Astrocyte (in vitro differentiated cells and primary cell): ENCODE data around the gene HHIP. TPM values are rescaled to one million over a fixed set of nuclear protein-coding genes. Genes with fewer than 3 reads are reported as not detected.

Experiments used
- DNase-seq: peaks from one replicate; pipeline ENCODE4 v3.0.0-alpha.2; 2010; ENCODE audit warnings: low read depth
- FAIRE-seq: peaks from 2 replicates; lab custom pipeline; 2011; peaks lifted over from hg19 to GRCh38; lab: Jason Lieb, UNC
- H2AFZ ChIP-seq: 2 replicates; pipeline ENCODE4 v1.6.0; 2012; ENCODE audit warnings: low read depth, low read length, inconsistent platforms
- H3K27ac ChIP-seq: 2 replicates; pipeline ENCODE4 v1.5.1; 2011; ENCODE audit warnings: low read depth, low read length, inconsistent platforms
- H3K27me3 ChIP-seq: 2 replicates; pipeline ENCODE4 v1.6.0; 2011; ENCODE audit warnings: low read length, inconsistent platforms; ENCODE audit not compliant: insufficient read depth
- H3K36me3 ChIP-seq: 2 replicates; pipeline ENCODE4 v1.5.1; 2011; ENCODE audit warnings: low read length, inconsistent platforms; ENCODE audit not compliant: insufficient read depth
- H3K4me1 ChIP-seq: 2 replicates; pipeline ENCODE4 v1.5.1; 2011; ENCODE audit warnings: low read length, inconsistent platforms; ENCODE audit not compliant: insufficient read depth
- H3K4me2 ChIP-seq: 2 replicates; pipeline ENCODE4 v1.6.0; 2012; ENCODE audit warnings: low read length, inconsistent platforms
- H3K4me3 ChIP-seq: 2 replicates; pipeline ENCODE4 v1.5.1; 2011; ENCODE audit warnings: low read depth, mild to moderate bottlenecking, low read length, inconsistent platforms; ENCODE audit not compliant: insufficient read depth
- H3K79me2 ChIP-seq: 2 replicates; pipeline ENCODE4 v1.6.0; 2012; ENCODE audit warnings: mild to moderate bottlenecking, low read length, inconsistent platforms; ENCODE audit not compliant: insufficient read depth
- H3K9ac ChIP-seq: 2 replicates; pipeline ENCODE4 v1.6.0; 2012; ENCODE audit warnings: mild to moderate bottlenecking, low read length, inconsistent platforms
- H3K9me3 ChIP-seq: 2 replicates; pipeline ENCODE4 v1.5.1; 2012; ENCODE audit warnings: low read depth, mild to moderate bottlenecking, low read length, inconsistent platforms; ENCODE audit not compliant: insufficient read depth
- H4K20me1 ChIP-seq: 2 replicates; pipeline ENCODE4 v1.6.0; 2012; ENCODE audit warnings: low read length, inconsistent platforms; ENCODE audit not compliant: insufficient read depth
- H3K27ac Mint-ChIP-seq: one replicate; pipeline ENCODE4 v1.8.0; 2021; ENCODE audit warnings: mild to moderate bottlenecking, mixed read lengths; ENCODE audit not compliant: unreplicated experiment
- H3K27me3 Mint-ChIP-seq: one replicate; pipeline ENCODE4 v1.8.0; 2021; ENCODE audit warnings: low read depth, mixed read lengths; ENCODE audit not compliant: unreplicated experiment
- H3K36me3 Mint-ChIP-seq: one replicate; pipeline ENCODE4 v1.8.0; 2021; ENCODE audit warnings: low read depth, mixed read lengths; ENCODE audit not compliant: unreplicated experiment
- H3K4me1 Mint-ChIP-seq: one replicate; pipeline ENCODE4 v1.8.0; 2021; ENCODE audit warnings: low read depth, mixed read lengths; ENCODE audit not compliant: unreplicated experiment
- H3K4me3 Mint-ChIP-seq: one replicate; pipeline ENCODE4 v1.8.0; 2021; ENCODE audit warnings: mild to moderate bottlenecking, moderate library complexity, mixed read lengths; ENCODE audit not compliant: unreplicated experiment
- H3K9me3 Mint-ChIP-seq: one replicate; pipeline ENCODE4 v1.8.0; 2021; ENCODE audit warnings: mild to moderate bottlenecking, mixed read lengths; ENCODE audit not compliant: unreplicated experiment
- EZH2 ChIP-seq: IDR thresholded peaks from 2 replicates; pipeline ENCODE4 v1.6.1; 2012; ENCODE audit warnings: mild to moderate bottlenecking, low read length, inconsistent platforms; ENCODE audit not compliant: insufficient read depth
- total RNA-seq: library from RNA; stranded (reverse); gene quantifications from 2 replicates; pipeline ENCODE4 v1.2.1, GENCODE V29; 2021
- TF ChIP-seq, protein P1 (sequence below): IDR thresholded peaks from 2 replicates; pipeline ENCODE4 v1.5.1; 2011; ENCODE audit warnings: low read depth, mild to moderate bottlenecking, inconsistent platforms, low read length, moderate library complexity; ENCODE audit not compliant: insufficient read depth

The HHIP gene
- total RNA-seq, 1 donor from 2014 or later = 4.0 TPM

GRCh38 chr4:144670776-144671175 is 24.8 kb downstream of the HHIP start:
- Mint-ChIP-seq H3K4me3 (no peak overlapping the region), H3K9me3 (no peaks in the 10 kb centered on the region), H3K36me3 (no peaks in the 10 kb centered on the region), H3K4me1 (peaks cover 12% of the 10 kb centered on the region), H3K27ac (no peak overlapping the region), H3K27me3 (no peaks in the 10 kb centered on the region)
- DNase-seq = no peak
- Histone ChIP-seq H3K9ac (no peak overlapping the region), H3K36me3 (peaks cover 26% of the 10 kb centered on the region), H3K27ac (no peak overlapping the region), H4K20me1 (no peaks in the 10 kb centered on the region), H3K4me1 (peaks cover 9% of the 10 kb centered on the region), H2AFZ (no peak overlapping the region), H3K4me3 (no peak overlapping the region), H3K4me2 (no peak overlapping the region), H3K79me2 (no peaks in the 10 kb centered on the region), H3K9me3 (no peaks in the 10 kb centered on the region), H3K27me3 (no peaks in the 10 kb centered on the region)
- no peak for FAIRE-seq
- TF ChIP-seq, protein P1, sequence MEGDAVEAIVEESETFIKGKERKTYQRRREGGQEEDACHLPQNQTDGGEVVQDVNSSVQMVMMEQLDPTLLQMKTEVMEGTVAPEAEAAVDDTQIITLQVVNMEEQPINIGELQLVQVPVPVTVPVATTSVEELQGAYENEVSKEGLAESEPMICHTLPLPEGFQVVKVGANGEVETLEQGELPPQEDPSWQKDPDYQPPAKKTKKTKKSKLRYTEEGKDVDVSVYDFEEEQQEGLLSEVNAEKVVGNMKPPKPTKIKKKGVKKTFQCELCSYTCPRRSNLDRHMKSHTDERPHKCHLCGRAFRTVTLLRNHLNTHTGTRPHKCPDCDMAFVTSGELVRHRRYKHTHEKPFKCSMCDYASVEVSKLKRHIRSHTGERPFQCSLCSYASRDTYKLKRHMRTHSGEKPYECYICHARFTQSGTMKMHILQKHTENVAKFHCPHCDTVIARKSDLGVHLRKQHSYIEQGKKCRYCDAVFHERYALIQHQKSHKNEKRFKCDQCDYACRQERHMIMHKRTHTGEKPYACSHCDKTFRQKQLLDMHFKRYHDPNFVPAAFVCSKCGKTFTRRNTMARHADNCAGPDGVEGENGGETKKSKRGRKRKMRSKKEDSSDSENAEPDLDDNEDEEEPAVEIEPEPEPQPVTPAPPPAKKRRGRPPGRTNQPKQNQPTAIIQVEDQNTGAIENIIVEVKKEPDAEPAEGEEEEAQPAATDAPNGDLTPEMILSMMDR = no peak
- no peak for TF ChIP-seq EZH2

DNA sequence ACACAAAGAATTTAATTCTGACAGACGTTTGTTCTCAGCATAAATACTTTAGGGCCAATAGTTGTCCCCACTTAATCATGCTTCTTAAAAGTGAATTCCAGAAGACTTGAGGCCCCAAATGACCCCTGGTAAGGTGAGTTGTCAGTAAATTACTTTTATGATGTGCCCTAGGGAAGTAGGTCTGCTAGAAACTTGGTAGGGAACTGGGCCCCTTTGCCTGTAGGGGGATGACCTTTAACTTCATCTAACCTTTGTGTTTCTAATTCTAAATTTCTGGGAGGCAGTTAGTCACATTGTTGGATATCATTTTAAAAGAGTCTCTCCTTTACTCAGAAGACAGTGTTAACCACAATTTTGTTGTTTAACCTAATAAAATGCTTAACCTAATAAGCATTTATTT is 28.8 kb downstream of the HHIP start:
- DNase-seq (no peak), FAIRE-seq (no peak)
- no peak overlapping the region for H3K4me3 ChIP-seq
- H2AFZ ChIP-seq = no peak overlapping the region
- H3K36me3 ChIP-seq = peaks cover 9% of the 10 kb centered on the region
- H3K4me3 Mint-ChIP-seq = no peak overlapping the region
- H3K9me3 ChIP-seq = no peaks in the 10 kb centered on the region
- no peaks in the 10 kb centered on the region for H3K4me1 ChIP-seq
- TF ChIP-seq EZH2 = no peak
- TF ChIP-seq, protein P1 = no peak
- no peak overlapping the region for H3K27ac Mint-ChIP-seq
- no peaks in the 10 kb centered on the region for H3K27me3 ChIP-seq
- no peaks in the 10 kb centered on the region for H3K36me3 Mint-ChIP-seq
- H3K79me2 ChIP-seq = no peaks in the 10 kb centered on the region
- H3K27me3 Mint-ChIP-seq = peaks cover 2% of the 10 kb centered on the region
- H3K27ac ChIP-seq = no peak overlapping the region
- no peaks in the 10 kb centered on the region for H3K4me1 Mint-ChIP-seq
- no peak overlapping the region for H3K9ac ChIP-seq
- H3K4me2 ChIP-seq = no peak overlapping the region
- H4K20me1 ChIP-seq = no peaks in the 10 kb centered on the region
- no peaks in the 10 kb centered on the region for H3K9me3 Mint-ChIP-seq

DNA sequence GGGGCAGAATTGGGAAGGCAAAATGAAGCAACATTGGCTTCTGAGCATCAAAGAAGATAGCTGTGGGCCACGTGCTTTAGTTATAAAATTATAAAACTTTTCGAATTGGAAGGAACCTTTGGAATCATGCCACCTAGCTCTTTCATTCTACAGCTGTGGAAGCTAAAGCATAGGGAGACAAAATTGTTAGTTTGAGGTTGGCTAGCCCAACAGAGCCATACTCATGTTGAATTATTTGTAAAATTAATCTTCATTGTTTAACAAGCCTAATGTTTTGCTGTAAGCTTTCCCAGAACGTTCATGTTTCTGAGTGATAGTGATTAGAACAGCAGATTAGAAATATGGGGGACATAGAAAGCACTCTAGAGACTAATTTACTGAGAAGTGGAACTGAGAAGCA is 35.9 kb downstream of the HHIP start:
- Histone ChIP-seq H2AFZ (no peak overlapping the region), H3K9ac (no peak overlapping the region), H3K36me3 (peaks cover 20% of the 10 kb centered on the region), H3K4me3 (no peak overlapping the region), H3K27ac (no peak overlapping the region), H4K20me1 (no peaks in the 10 kb centered on the region), H3K27me3 (no peaks in the 10 kb centered on the region), H3K9me3 (no peaks in the 10 kb centered on the region), H3K79me2 (peaks cover 6% of the 10 kb centered on the region), H3K4me1 (no peaks in the 10 kb centered on the region), H3K4me2 (no peak overlapping the region)
- peaks cover 4% of the 10 kb centered on the region for H3K4me1 Mint-ChIP-seq
- no peak for TF ChIP-seq EZH2
- TF ChIP-seq, protein P1 = no peak
- no peak overlapping the region for H3K4me3 Mint-ChIP-seq
- H3K27ac Mint-ChIP-seq = no peak overlapping the region
- FAIRE-seq (no peak), DNase-seq (no peak)
- no peaks in the 10 kb centered on the region for H3K9me3 Mint-ChIP-seq
- H3K27me3 Mint-ChIP-seq = peaks cover 2% of the 10 kb centered on the region
- H3K36me3 Mint-ChIP-seq = no peaks in the 10 kb centered on the region
